Parathyroid adenoma (tissue), 2 donors: ENCODE results near the gene ZNF175.
A peak's percentile ranks its signal among the peaks of the same experiment; 100 is the strongest.

Experiments
- H2AFZ ChIP-seq: fragments of 300-600 bp; sonication (generic); one replicate; pipeline ENCODE4 v1.7.0; 2017; ENCODE audit warnings: antibody characterized with exemption, mild to moderate bottlenecking
- H3K27ac ChIP-seq: fragments of 300-600 bp; sonication (generic); one replicate; pipeline ENCODE4 v1.7.0; 2017
- H3K27me3 ChIP-seq: fragments of 300-600 bp; sonication (generic); one replicate; pipeline ENCODE4 v1.7.0; 2017; ENCODE audit warnings: low read length; ENCODE audit not compliant: control insufficient read depth, insufficient read depth
- H3K36me3 ChIP-seq: fragments of 300-600 bp; sonication (generic); one replicate; pipeline ENCODE4 v1.7.0; 2017; ENCODE audit warnings: low read length; ENCODE audit not compliant: control insufficient read depth, insufficient read depth
- H3K4me1 ChIP-seq: fragments of 300-600 bp; sonication (generic); one replicate; pipeline ENCODE4 v1.7.0; 2017; ENCODE audit warnings: control low read depth
- H3K4me2 ChIP-seq: fragments of 300-600 bp; sonication (generic); one replicate; pipeline ENCODE4 v1.7.0; 2017; ENCODE audit warnings: low read length
- H3K4me3 ChIP-seq: fragments of 300-600 bp; sonication (generic); one replicate; pipeline ENCODE4 v1.7.0; 2017; ENCODE audit warnings: low read depth, low read length
- H3K79me2 ChIP-seq: fragments of 300-600 bp; sonication (generic); one replicate; pipeline ENCODE4 v1.7.0; 2017; ENCODE audit warnings: control low read depth
- H3K9ac ChIP-seq: fragments of 300-600 bp; sonication (generic); one replicate; pipeline ENCODE4 v1.7.0; 2017; ENCODE audit warnings: mild to moderate bottlenecking
- H3K9me3 ChIP-seq: fragments of 300-600 bp; sonication (generic); one replicate; pipeline ENCODE4 v1.7.0; 2017; ENCODE audit warnings: low read length; ENCODE audit not compliant: control insufficient read depth
- TF ChIP-seq, protein P1 (sequence below): fragments of 300-600 bp; sonication (generic); IDR thresholded peaks from one replicate; pipeline ENCODE4 v1.7.0; 2017; ENCODE audit warnings: antibody characterized with exemption, mild to moderate bottlenecking
- donor health status: primary hyperparathyroidism.

ZNF175 gene

DNA sequence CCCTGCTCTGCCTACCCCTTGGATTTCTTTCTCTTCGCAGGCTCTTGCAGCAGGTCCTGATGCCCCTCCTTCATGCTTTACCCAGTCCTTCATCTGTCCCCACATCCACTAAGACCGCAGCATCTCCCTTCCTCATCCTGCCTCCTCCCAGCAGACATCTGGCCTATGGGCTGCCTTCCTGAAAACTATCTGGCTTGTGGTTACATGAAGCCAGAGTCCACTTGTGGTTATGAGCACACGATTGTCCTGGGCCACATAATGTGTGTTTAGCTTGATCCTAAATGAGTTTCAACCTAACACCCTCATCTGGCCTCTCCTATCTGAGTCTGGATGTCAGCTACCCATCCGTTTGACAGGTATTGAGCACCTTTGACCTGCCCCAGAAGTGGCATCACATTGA lies 5.5 kb upstream of the ZNF175 start:
- TF ChIP-seq, protein P1, sequence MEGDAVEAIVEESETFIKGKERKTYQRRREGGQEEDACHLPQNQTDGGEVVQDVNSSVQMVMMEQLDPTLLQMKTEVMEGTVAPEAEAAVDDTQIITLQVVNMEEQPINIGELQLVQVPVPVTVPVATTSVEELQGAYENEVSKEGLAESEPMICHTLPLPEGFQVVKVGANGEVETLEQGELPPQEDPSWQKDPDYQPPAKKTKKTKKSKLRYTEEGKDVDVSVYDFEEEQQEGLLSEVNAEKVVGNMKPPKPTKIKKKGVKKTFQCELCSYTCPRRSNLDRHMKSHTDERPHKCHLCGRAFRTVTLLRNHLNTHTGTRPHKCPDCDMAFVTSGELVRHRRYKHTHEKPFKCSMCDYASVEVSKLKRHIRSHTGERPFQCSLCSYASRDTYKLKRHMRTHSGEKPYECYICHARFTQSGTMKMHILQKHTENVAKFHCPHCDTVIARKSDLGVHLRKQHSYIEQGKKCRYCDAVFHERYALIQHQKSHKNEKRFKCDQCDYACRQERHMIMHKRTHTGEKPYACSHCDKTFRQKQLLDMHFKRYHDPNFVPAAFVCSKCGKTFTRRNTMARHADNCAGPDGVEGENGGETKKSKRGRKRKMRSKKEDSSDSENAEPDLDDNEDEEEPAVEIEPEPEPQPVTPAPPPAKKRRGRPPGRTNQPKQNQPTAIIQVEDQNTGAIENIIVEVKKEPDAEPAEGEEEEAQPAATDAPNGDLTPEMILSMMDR = no peak
- Histone ChIP-seq H2AFZ (no peak overlapping the region), H3K79me2 (no peaks in the 10 kb centered on the region)

DNA sequence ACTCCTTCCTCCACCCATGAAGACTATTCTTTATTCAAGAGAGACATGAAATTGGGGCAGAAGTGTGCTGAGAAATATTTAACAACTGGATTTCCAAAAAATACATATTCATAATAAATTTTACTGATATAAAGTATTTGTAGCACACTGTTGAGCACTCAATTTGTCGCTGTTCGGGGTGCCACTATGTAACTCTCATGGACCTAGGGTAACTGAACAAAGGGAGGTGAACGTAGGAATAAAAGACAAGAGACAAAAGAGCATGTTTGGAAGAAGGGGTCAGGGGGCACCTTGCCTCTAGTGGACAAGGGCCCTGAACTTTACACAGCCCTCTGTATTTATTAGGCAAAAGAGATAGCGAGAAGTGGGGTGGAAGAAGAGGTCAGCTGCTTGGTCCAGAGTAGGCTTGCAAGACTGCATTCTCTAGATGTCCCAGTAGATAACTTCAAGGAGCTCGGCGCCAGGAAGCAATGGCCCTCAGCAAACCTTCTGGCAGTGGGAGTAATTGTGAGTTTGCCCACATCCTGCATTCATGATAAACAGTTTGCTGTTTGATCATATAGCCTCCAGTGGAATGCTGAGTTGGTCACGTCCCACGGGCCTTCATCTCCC lies 4.5 kb upstream of the ZNF175 start:
- no peak overlapping the region for H3K4me3 ChIP-seq
- TF ChIP-seq, protein P1 = no peak
- H3K27me3 ChIP-seq = no peaks in the 10 kb centered on the region
- no peak overlapping the region for H3K9ac ChIP-seq
- peaks cover 5% of the 10 kb centered on the region for H3K79me2 ChIP-seq
- no peaks in the 10 kb centered on the region for H3K4me1 ChIP-seq
- H3K9me3 ChIP-seq = no peaks in the 10 kb centered on the region
- no peak overlapping the region for H3K4me2 ChIP-seq
- peak overlapping the region; percentile 32 for H2AFZ ChIP-seq
- H3K27ac ChIP-seq = no peak overlapping the region
- no peaks in the 10 kb centered on the region for H3K36me3 ChIP-seq

More for the DNA sequence above, 5.5 kb upstream of the ZNF175 start:
- H3K27ac ChIP-seq = no peak overlapping the region
- no peaks in the 10 kb centered on the region for H3K4me1 ChIP-seq
- no peak overlapping the region for H3K4me3 ChIP-seq
- no peaks in the 10 kb centered on the region for H3K27me3 ChIP-seq
- no peaks in the 10 kb centered on the region for H3K36me3 ChIP-seq
- H3K4me2 ChIP-seq = no peak overlapping the region
- no peaks in the 10 kb centered on the region for H3K9me3 ChIP-seq
- no peak overlapping the region for H3K9ac ChIP-seq

DNA sequence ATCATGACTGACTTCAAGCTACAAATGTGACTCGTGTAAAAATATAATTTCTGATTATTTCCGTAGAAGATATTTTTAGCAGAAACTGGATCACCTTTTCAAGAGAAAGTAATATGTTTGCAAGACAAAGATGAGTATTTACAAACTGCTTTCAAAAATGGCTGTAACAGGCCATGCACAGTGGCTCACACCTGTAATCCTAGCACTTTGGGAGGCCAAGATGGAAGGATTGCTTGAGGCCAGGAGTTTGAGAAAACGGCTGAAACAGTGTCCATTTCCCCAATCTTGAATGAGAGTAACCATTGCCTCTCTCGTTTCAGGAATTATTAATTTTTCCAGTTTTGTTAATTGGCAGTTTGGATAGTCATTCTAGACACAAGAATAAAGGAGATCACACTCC lies 3.5 kb upstream of the ZNF175 start:
- H3K4me1 ChIP-seq = peaks cover under 1% of the 10 kb centered on the region
- peaks cover 14% of the 10 kb centered on the region for H3K79me2 ChIP-seq
- no peak overlapping the region for H3K4me2 ChIP-seq
- H2AFZ ChIP-seq = no peak overlapping the region
- H3K4me3 ChIP-seq = no peak overlapping the region
- TF ChIP-seq, protein P1 = no peak
- H3K27me3 ChIP-seq = no peaks in the 10 kb centered on the region
- H3K9ac ChIP-seq = no peak overlapping the region
- no peaks in the 10 kb centered on the region for H3K9me3 ChIP-seq
- no peak overlapping the region for H3K27ac ChIP-seq
- no peaks in the 10 kb centered on the region for H3K36me3 ChIP-seq

DNA sequence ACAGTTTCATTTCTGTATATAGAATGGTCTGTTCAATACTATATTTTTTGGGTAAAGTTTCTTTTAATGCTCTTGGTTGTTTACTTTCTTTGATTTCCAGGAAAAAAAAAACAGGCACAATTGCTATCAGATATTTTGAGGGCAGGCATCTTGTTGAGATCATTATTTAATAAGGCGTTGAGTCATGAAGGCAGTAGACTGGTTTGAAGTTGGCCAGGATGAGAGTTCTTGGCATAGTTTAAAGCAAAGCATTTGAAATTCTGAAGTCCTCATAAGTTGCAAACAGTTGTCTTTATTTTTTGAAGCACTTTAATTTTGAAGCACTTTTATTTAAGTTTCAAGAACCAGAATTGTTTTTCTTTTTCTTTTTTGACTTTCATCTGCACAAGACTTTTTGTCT lies 2.6 kb upstream of the ZNF175 start:
- H3K27me3 ChIP-seq = no peaks in the 10 kb centered on the region
- no peak overlapping the region for H3K27ac ChIP-seq
- peaks cover 22% of the 10 kb centered on the region for H3K79me2 ChIP-seq
- no peak overlapping the region for H2AFZ ChIP-seq
- TF ChIP-seq, protein P1 = no peak
- H3K9me3 ChIP-seq = no peaks in the 10 kb centered on the region
- no peak overlapping the region for H3K4me2 ChIP-seq
- H3K4me3 ChIP-seq = no peak overlapping the region
- H3K36me3 ChIP-seq = no peaks in the 10 kb centered on the region
- no peak overlapping the region for H3K9ac ChIP-seq
- peaks cover 8% of the 10 kb centered on the region for H3K4me1 ChIP-seq

DNA sequence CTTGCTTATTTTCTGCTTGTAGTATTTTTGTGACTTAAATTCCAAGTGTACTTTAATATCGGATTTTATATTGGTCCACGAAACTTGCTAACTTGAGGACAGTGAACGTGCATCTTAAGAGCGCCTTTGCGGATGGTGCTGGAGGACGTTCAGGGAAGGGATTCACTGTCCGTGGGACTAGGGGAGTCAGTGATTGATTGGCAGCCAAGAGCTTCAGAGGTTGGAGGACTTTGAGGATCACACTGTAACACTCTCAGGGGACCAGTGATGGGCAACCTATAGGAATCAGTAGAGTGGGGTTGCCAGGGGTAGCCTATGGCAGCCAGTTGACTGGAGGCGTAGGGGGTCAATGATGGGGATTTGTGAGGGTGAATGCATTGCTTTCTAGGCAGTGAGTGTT lies 516 bp downstream of the ZNF175 start:
- TF ChIP-seq, protein P1 = no peak
- no peaks in the 10 kb centered on the region for H3K36me3 ChIP-seq
- H3K27me3 ChIP-seq = no peaks in the 10 kb centered on the region
- peak overlapping the region; percentile 62 for H3K4me3 ChIP-seq
- no peaks in the 10 kb centered on the region for H3K9me3 ChIP-seq
- peak overlapping the region; percentile 46 for H3K27ac ChIP-seq
- H3K79me2 ChIP-seq = peaks cover 35% of the 10 kb centered on the region
- peaks cover 8% of the 10 kb centered on the region for H3K4me1 ChIP-seq
- H3K4me2 ChIP-seq = peak overlapping the region; percentile 80
- H2AFZ ChIP-seq = peak overlapping the region; percentile 47
- peak overlapping the region; percentile 16 for H3K9ac ChIP-seq
